OCI-LY1 (cell line): ENCODE measurements around the gene CACHD1.

Source experiments
- EZH2 ChIP-seq: fragments of 200-600 bp; sonication (generic), shearing (Covaris generic); IDR thresholded peaks from 2 replicates; pipeline ENCODE4 v1.8.0; 2017; ENCODE audit warnings: borderline replicate concordance, mixed run types, mild to moderate bottlenecking, antibody characterized with exemption, low read length, moderate library complexity, mixed read lengths
- TF ChIP-seq, protein P1 (sequence below): fragments of 200-600 bp; sonication (generic), shearing (Covaris generic); IDR thresholded peaks from 2 replicates; pipeline ENCODE4 v1.5.1; 2017; ENCODE audit warnings: mild to moderate bottlenecking, antibody characterized with exemption, low read length, moderate library complexity, mixed read lengths

DNA sequence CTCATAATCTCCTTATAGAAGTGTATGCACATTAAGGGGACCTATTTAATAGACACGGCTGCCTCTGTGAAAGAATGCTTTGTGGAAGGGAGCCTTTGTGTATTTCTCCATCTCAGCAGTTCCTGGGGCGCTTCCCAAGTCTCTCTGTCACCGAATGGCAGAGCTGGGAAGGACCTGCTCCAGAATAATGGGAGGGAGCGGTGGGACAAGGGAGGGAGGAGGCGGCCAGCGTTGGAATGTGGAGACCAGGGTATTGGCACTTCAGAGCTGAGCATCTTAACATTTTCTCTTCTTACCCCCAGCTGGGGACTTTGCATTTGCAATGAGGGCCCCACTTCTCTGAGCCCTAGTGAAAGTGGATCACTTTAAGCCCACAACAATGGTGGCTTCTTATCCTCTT is 23.9 kb downstream of the CACHD1 start:
- TF ChIP-seq, protein P1, sequence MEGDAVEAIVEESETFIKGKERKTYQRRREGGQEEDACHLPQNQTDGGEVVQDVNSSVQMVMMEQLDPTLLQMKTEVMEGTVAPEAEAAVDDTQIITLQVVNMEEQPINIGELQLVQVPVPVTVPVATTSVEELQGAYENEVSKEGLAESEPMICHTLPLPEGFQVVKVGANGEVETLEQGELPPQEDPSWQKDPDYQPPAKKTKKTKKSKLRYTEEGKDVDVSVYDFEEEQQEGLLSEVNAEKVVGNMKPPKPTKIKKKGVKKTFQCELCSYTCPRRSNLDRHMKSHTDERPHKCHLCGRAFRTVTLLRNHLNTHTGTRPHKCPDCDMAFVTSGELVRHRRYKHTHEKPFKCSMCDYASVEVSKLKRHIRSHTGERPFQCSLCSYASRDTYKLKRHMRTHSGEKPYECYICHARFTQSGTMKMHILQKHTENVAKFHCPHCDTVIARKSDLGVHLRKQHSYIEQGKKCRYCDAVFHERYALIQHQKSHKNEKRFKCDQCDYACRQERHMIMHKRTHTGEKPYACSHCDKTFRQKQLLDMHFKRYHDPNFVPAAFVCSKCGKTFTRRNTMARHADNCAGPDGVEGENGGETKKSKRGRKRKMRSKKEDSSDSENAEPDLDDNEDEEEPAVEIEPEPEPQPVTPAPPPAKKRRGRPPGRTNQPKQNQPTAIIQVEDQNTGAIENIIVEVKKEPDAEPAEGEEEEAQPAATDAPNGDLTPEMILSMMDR: no peak
- TF ChIP-seq EZH2: no peak
